ENCODE measurements around the gene PIK3C2A. TPM values are rescaled to one million over a fixed set of nuclear protein-coding genes. Genes with fewer than 3 reads are reported as not detected.
"Not testable (repeated sequence)": the region's sequence is repeated elsewhere in the genome, so short reads cannot be mapped to it uniquely, and the experiment has no call there.

Gene PIK3C2A
- total and polyA plus RNA-seq, 2 of the 13 experiments (the other 11 are each of a cell fraction or from before 2014, with no cell fraction given): 27.5 to 49.9 TPM

DNA sequence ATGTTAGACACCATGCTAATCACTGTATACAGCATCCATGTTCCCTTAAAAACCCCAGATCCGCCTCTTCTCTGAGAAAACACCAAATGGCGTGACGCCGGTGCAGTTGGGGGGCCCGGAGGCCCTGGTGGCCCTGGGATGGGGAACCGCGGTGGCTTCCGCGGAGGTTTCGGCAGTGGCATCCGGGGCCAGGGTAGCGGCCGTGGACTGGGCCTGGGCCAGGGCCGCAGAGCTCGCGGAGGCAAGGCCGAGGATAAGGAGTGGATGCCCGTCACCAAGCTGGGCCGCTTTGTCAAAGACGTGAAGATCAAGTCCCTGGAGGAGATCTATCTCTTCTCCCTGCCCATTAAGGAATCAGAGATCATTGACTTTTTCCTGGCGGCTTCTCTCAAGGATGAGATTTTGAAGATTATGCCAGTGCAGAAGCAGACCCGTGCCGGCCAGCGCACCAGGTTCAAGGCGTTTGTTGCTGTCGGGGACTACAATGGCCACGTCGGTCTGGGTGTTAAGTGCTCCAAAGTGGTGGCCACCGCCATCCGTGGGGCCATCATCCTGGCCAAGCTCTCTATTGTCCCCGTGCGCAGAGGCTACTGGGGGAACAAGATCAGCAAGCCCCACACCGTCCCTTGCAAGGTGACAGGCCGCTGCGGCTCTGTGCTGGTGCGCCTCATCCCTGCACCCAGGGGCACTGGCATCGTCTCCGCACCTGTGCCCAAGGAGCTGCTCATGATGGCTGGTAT lies 20.6 kb upstream of the PIK3C2A start:
- H3K4me2 ChIP-seq (ENCODE audit: low read depth, low read length); H3K36me3 ChIP-seq (replicated peaks in 1 of 2; ENCODE audit: control insufficient read depth in 1 of 2, insufficient read depth in 2 of 2, low read length in 2 of 2); H3K27ac ChIP-seq (ENCODE audit: extremely low read length, insufficient read depth, low read length); intact Hi-C loops (cut with micrococcal nuclease; ENCODE audit: unreplicated experiment); H3K9me3 ChIP-seq (ENCODE audit: low read length); H3K4me3 ChIP-seq (replicated peaks in 1 of 3; ENCODE audit: insufficient read depth in 1 of 3, low read depth in 2 of 3, low read length in 3 of 3); H3K9ac ChIP-seq (ENCODE audit: insufficient read depth, low read depth, low read length); FAIRE-seq; ATAC-seq; POLR2A ChIA-PET; CTCF ChIA-PET (ENCODE audit: low intra/inter-chr PET ratio, low total read pairs); H3K27me3 ChIP-seq (ENCODE audit: control insufficient read depth in 1 of 2, insufficient read depth in 2 of 2, low read length in 2 of 2); H4K20me1 ChIP-seq (ENCODE audit: insufficient read depth, low read length); H3K4me1 ChIP-seq (ENCODE audit: insufficient read depth, low read length); DNase-seq (ENCODE audit: low spot score); H3K79me2 ChIP-seq (ENCODE audit: insufficient read depth, low read length); H2AFZ ChIP-seq (ENCODE audit: low read length); BruUV-seq (replicated peaks): not testable (repeated sequence)
- WGBS (ENCODE audit: low lambda C conversion rate): 92% methylated on average over 15 of the region's 38 CpGs
- in situ Hi-C loops (cut with HindIII; ENCODE audit: extremely low pct_ligation_motif_present, low pct_unique_long_range_greater_than_20kb): loop anchor here (25.0 kb wide), 1 partner anchor 284 kb away; no protein-coding TSS in a partner anchor

DNA sequence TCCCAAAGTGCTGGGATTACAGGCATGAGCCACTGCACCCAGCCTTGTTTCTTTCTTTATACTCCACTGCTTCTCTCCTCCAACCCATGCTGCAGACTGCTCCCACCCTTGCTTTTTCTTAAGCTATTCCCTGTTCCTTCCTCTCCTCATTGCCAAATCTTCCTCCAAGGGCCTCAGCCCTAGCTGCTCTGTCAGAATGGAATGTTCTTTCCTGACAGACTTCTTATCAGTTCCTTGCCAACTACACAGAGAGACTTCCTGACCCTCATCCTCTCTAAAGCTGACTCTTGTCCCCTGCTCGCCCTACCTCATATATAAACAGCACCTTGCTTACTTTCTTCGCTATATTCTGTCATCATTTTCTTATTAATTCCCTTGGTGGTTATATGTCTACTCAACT lies 16.9 kb upstream of the PIK3C2A start:
- Histone ChIP-seq H4K20me1 (ENCODE audit: insufficient read depth, low read length) (no peaks in the 10 kb centered on the region), H3K4me1 (ENCODE audit: insufficient read depth, low read length) (no peaks in the 10 kb centered on the region), H3K36me3 (replicated peaks in 1 of 2; ENCODE audit: control insufficient read depth in 1 of 2, insufficient read depth in 2 of 2, low read length in 2 of 2) (no peaks in the 10 kb centered on the region), H3K4me3 (replicated peaks in 1 of 3; ENCODE audit: insufficient read depth in 1 of 3, low read depth in 2 of 3, low read length in 3 of 3) (no peak overlapping the region), H3K4me2 (ENCODE audit: low read depth, low read length) (no peak overlapping the region), H3K79me2 (ENCODE audit: insufficient read depth, low read length) (no peaks in the 10 kb centered on the region), H2AFZ (ENCODE audit: low read length) (no peak overlapping the region), H3K9me3 (ENCODE audit: low read length) (no peaks in the 10 kb centered on the region), H3K27ac (ENCODE audit: extremely low read length, insufficient read depth, low read length) (no peak overlapping the region), H3K9ac (ENCODE audit: insufficient read depth, low read depth, low read length) (no peak overlapping the region), H3K27me3 (ENCODE audit: control insufficient read depth in 1 of 2, insufficient read depth in 2 of 2, low read length in 2 of 2) (no peaks in the 10 kb centered on the region)
- BruUV-seq (replicated peaks): no TSS peak
- intact Hi-C loops (cut with micrococcal nuclease; ENCODE audit: unreplicated experiment): no loop called here
- 81% methylated on average over 2 of the region's 2 CpGs for WGBS (ENCODE audit: low lambda C conversion rate)
- TF ChIP-seq ZNF326 (CRISPR knock-in tag; IDR thresholded peaks at IDR 0.05; ENCODE audit: borderline replicate concordance): no peak
- TF ChIP-seq, protein P1, sequence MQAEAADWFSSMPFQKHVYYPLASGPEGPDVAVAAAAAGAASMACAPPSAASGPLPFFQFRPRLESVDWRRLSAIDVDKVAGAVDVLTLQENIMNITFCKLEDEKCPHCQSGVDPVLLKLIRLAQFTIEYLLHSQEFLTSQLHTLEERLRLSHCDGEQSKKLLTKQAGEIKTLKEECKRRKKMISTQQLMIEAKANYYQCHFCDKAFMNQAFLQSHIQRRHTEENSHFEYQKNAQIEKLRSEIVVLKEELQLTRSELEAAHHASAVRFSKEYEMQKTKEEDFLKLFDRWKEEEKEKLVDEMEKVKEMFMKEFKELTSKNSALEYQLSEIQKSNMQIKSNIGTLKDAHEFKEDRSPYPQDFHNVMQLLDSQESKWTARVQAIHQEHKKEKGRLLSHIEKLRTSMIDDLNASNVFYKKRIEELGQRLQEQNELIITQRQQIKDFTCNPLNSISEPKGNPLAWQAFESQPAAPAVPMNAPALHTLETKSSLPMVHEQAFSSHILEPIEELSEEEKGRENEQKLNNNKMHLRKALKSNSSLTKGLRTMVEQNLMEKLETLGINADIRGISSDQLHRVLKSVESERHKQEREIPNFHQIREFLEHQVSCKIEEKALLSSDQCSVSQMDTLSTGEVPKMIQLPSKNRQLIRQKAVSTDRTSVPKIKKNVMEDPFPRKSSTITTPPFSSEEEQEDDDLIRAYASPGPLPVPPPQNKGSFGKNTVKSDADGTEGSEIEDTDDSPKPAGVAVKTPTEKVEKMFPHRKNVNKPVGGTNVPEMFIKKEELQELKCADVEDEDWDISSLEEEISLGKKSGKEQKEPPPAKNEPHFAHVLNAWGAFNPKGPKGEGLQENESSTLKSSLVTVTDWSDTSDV (CRISPR knock-in tag; IDR thresholded peaks at IDR 0.05): no peak
- no peak for TF ChIP-seq IRX3 (CRISPR knock-in tag; IDR thresholded peaks at IDR 0.05; ENCODE audit: borderline replicate concordance, low read depth)
- TF ChIP-seq CCAR2 (optimal IDR thresholded peaks at IDR 0.05; ENCODE audit: low read depth, low read length): no peak
- TF ChIP-seq ZNF430 (CRISPR knock-in tag; IDR thresholded peaks at IDR 0.05): no peak
- TF ChIP-seq JDP2 (CRISPR knock-in tag; IDR thresholded peaks at IDR 0.05; ENCODE audit: borderline replicate concordance): no peak
- TF ChIP-seq, protein P2, sequence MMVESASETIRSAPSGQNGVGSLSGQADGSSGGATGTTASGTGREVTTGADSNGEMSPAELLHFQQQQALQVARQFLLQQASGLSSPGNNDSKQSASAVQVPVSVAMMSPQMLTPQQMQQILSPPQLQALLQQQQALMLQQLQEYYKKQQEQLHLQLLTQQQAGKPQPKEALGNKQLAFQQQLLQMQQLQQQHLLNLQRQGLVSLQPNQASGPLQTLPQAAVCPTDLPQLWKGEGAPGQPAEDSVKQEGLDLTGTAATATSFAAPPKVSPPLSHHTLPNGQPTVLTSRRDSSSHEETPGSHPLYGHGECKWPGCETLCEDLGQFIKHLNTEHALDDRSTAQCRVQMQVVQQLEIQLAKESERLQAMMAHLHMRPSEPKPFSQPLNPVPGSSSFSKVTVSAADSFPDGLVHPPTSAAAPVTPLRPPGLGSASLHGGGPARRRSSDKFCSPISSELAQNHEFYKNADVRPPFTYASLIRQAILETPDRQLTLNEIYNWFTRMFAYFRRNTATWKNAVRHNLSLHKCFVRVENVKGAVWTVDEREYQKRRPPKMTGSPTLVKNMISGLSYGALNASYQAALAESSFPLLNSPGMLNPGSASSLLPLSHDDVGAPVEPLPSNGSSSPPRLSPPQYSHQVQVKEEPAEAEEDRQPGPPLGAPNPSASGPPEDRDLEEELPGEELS (CRISPR knock-in tag; IDR thresholded peaks at IDR 0.05): no peak
- TF ChIP-seq, protein P3, sequence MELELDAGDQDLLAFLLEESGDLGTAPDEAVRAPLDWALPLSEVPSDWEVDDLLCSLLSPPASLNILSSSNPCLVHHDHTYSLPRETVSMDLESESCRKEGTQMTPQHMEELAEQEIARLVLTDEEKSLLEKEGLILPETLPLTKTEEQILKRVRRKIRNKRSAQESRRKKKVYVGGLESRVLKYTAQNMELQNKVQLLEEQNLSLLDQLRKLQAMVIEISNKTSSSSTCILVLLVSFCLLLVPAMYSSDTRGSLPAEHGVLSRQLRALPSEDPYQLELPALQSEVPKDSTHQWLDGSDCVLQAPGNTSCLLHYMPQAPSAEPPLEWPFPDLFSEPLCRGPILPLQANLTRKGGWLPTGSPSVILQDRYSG (CRISPR knock-in tag; IDR thresholded peaks at IDR 0.05): no peak
- in situ Hi-C loops (cut with HindIII; ENCODE audit: extremely low pct_ligation_motif_present, low pct_unique_long_range_greater_than_20kb): loop anchor here (25.0 kb wide), 1 partner anchor 288 kb away; no protein-coding TSS in a partner anchor
- POLR2A ChIA-PET: no interaction called here
- FAIRE-seq (no peak), ATAC-seq (no peak), DNase-seq (ENCODE audit: low spot score) (no peak)
- CTCF ChIA-PET (ENCODE audit: low intra/inter-chr PET ratio, low total read pairs): no interaction called here

All from HepG2 (cell line).